DOHH2 (cell line): ENCODE results near the gene HSD11B1.

Source experiments
- H3F3A ChIP-seq: fragments of 200-600 bp; sonication (generic), shearing (Covaris generic); 2 replicates; pipeline ENCODE4 v1.6.0; 2016; ENCODE audit warnings: antibody characterized with exemption, mild to moderate bottlenecking; ENCODE audit not compliant: control insufficient read depth, insufficient read depth
- H3K27ac ChIP-seq: fragments of 200-600 bp; sonication (generic); 2 replicates; pipeline ENCODE4 v1.5.1; 2014; ENCODE audit warnings: low read depth, mild to moderate bottlenecking, low read length, moderate library complexity
- H3K27me3 ChIP-seq: fragments of 200-600 bp; sonication (generic); 2 replicates; pipeline ENCODE4 v1.6.1; 2014; ENCODE audit warnings: mild to moderate bottlenecking, low read length, mixed read lengths; ENCODE audit not compliant: control insufficient read depth
- H3K36me3 ChIP-seq: fragments of 200-600 bp; sonication (generic); 2 replicates; pipeline ENCODE4 v1.6.1; 2014; ENCODE audit warnings: mild to moderate bottlenecking, low read length, moderate library complexity, mixed read lengths; ENCODE audit not compliant: control insufficient read depth
- H3K4me1 ChIP-seq: fragments of 200-600 bp; sonication (generic); 2 replicates; pipeline ENCODE4 v1.6.1; 2014; ENCODE audit warnings: mild to moderate bottlenecking, low read length, mixed read lengths; ENCODE audit not compliant: control insufficient read depth
- H3K4me2 ChIP-seq: fragments of 200-600 bp; sonication (generic); 2 replicates; pipeline ENCODE4 v1.6.0; 2014; ENCODE audit warnings: mild to moderate bottlenecking, low read length, moderate library complexity
- H3K4me3 ChIP-seq: fragments of 200-600 bp; sonication (generic); 2 replicates; pipeline ENCODE4 v1.5.1; 2014; ENCODE audit warnings: mild to moderate bottlenecking, low read length, mixed read lengths
- H3K79me2 ChIP-seq: fragments of 200-600 bp; sonication (generic); 2 replicates; pipeline ENCODE4 v1.6.1; 2014; ENCODE audit warnings: mild to moderate bottlenecking, low read length, mixed read lengths; ENCODE audit not compliant: control insufficient read depth
- H3K9me2 ChIP-seq: fragments of 200-600 bp; sonication (generic); replicated peaks from 2 replicates; pipeline ENCODE4 v1.6.1; 2014; ENCODE audit warnings: mild to moderate bottlenecking, low read length, mixed read lengths; ENCODE audit not compliant: control insufficient read depth
- H3K9me3 ChIP-seq: fragments of 200-600 bp; sonication (generic); 2 replicates; pipeline ENCODE4 v1.6.1; 2014; ENCODE audit warnings: antibody characterized with exemption, low read length, mixed read lengths; ENCODE audit not compliant: control insufficient read depth, insufficient read depth
- H4K20me1 ChIP-seq: fragments of 200-600 bp; sonication (generic); 2 replicates; pipeline ENCODE4 v1.6.0; 2014; ENCODE audit warnings: low read depth, mild to moderate bottlenecking, antibody characterized with exemption, low read length, moderate library complexity; ENCODE audit not compliant: control insufficient read depth, insufficient read depth
- EZH2phosphoT487 ChIP-seq: fragments of 200-600 bp; sonication (generic); IDR thresholded peaks from 2 replicates; pipeline ENCODE4 v1.6.1; 2017; ENCODE audit warnings: borderline replicate concordance, mild to moderate bottlenecking, antibody characterized with exemption, low read length, moderate library complexity, mixed read lengths
- TF ChIP-seq, protein P1 (sequence below): fragments of 200-600 bp; sonication (generic); IDR thresholded peaks from one replicate; pipeline ENCODE4 v1.5.1; 2014; ENCODE audit warnings: antibody characterized with exemption, mild to moderate bottlenecking, low read depth, low read length; ENCODE audit not compliant: poor library complexity, severe bottlenecking

HSD11B1 gene

DNA sequence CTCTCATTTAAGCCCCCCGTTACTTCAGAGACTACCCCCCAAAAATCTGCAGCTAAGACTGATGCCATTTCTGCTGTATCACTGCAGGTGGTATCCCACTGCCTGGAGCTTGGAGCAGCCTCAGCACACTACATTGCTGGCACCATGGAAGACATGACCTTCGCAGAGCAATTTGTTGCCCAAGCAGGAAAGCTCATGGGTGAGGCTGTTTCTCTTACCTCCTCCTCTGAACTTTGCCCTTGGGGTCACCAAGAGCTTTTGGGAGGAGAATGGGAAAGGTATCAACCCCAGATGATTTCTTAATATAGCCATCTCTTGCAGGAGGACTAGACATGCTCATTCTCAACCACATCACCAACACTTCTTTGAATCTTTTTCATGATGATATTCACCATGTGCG is 2.0 kb downstream of the HSD11B1 start:
- H4K20me1 ChIP-seq, result no peaks in the 10 kb centered on the region
- H3F3A ChIP-seq, result no peaks in the 10 kb centered on the region
- no peak overlapping the region for H3K27ac ChIP-seq
- no peaks in the 10 kb centered on the region for H3K79me2 ChIP-seq
- H3K9me3 ChIP-seq, result no peaks in the 10 kb centered on the region
- H3K4me1 ChIP-seq, result no peaks in the 10 kb centered on the region
- H3K36me3 ChIP-seq, result no peaks in the 10 kb centered on the region
- TF ChIP-seq, protein P1, sequence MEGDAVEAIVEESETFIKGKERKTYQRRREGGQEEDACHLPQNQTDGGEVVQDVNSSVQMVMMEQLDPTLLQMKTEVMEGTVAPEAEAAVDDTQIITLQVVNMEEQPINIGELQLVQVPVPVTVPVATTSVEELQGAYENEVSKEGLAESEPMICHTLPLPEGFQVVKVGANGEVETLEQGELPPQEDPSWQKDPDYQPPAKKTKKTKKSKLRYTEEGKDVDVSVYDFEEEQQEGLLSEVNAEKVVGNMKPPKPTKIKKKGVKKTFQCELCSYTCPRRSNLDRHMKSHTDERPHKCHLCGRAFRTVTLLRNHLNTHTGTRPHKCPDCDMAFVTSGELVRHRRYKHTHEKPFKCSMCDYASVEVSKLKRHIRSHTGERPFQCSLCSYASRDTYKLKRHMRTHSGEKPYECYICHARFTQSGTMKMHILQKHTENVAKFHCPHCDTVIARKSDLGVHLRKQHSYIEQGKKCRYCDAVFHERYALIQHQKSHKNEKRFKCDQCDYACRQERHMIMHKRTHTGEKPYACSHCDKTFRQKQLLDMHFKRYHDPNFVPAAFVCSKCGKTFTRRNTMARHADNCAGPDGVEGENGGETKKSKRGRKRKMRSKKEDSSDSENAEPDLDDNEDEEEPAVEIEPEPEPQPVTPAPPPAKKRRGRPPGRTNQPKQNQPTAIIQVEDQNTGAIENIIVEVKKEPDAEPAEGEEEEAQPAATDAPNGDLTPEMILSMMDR, result no peak
- no peak for TF ChIP-seq EZH2phosphoT487
- H3K9me2 ChIP-seq, result no peaks in the 10 kb centered on the region
- H3K4me2 ChIP-seq, result no peak overlapping the region
- H3K27me3 ChIP-seq, result peaks cover 13% of the 10 kb centered on the region
- H3K4me3 ChIP-seq, result no peak overlapping the region

- peaks cover 8% of the 10 kb centered on the region; the same call in 1 of the 2 replicates for H3K27me3 ChIP-seq
- H3K36me3 ChIP-seq, result no peaks in the 10 kb centered on the region
Observed at GRCh38 chr1:209707308-209707707, 2.7 kb downstream of the HSD11B1 start.

GRCh38 chr1:209708297-209708696 is 3.7 kb downstream of the HSD11B1 start:
- Histone ChIP-seq H3K4me1 (no peaks in the 10 kb centered on the region), H3K27me3 (peaks cover 8% of the 10 kb centered on the region; the same call in 1 of the 2 replicates), H3K36me3 (no peaks in the 10 kb centered on the region), H3K79me2 (no peaks in the 10 kb centered on the region), H3K4me2 (no peak overlapping the region), H4K20me1 (no peaks in the 10 kb centered on the region), H3F3A (no peaks in the 10 kb centered on the region), H3K27ac (no peak overlapping the region), H3K9me2 (no peaks in the 10 kb centered on the region), H3K9me3 (no peaks in the 10 kb centered on the region), H3K4me3 (no peak overlapping the region)
- TF ChIP-seq, protein P1, result no peak
- TF ChIP-seq EZH2phosphoT487, result no peak

More at GRCh38 chr1:209707308-209707707, 2.7 kb downstream of the HSD11B1 start:
- no peaks in the 10 kb centered on the region for H3K79me2 ChIP-seq
- no peak overlapping the region for H3K4me3 ChIP-seq
- H3K4me1 ChIP-seq, result no peaks in the 10 kb centered on the region
- TF ChIP-seq, protein P1, result no peak
- TF ChIP-seq EZH2phosphoT487, result no peak
- no peaks in the 10 kb centered on the region for H3F3A ChIP-seq
- no peaks in the 10 kb centered on the region for H3K9me3 ChIP-seq
- H3K27ac ChIP-seq, result no peak overlapping the region
- no peaks in the 10 kb centered on the region for H3K9me2 ChIP-seq
- no peak overlapping the region for H3K4me2 ChIP-seq
- no peaks in the 10 kb centered on the region for H4K20me1 ChIP-seq
